KG1 (cell line): ENCODE results near the gene ADGRL3.

Experiments used
- DNase-seq: peaks from one replicate; lab custom pipeline; 2025; lab: John Stamatoyannopoulos, UW

ADGRL3 gene

DNA sequence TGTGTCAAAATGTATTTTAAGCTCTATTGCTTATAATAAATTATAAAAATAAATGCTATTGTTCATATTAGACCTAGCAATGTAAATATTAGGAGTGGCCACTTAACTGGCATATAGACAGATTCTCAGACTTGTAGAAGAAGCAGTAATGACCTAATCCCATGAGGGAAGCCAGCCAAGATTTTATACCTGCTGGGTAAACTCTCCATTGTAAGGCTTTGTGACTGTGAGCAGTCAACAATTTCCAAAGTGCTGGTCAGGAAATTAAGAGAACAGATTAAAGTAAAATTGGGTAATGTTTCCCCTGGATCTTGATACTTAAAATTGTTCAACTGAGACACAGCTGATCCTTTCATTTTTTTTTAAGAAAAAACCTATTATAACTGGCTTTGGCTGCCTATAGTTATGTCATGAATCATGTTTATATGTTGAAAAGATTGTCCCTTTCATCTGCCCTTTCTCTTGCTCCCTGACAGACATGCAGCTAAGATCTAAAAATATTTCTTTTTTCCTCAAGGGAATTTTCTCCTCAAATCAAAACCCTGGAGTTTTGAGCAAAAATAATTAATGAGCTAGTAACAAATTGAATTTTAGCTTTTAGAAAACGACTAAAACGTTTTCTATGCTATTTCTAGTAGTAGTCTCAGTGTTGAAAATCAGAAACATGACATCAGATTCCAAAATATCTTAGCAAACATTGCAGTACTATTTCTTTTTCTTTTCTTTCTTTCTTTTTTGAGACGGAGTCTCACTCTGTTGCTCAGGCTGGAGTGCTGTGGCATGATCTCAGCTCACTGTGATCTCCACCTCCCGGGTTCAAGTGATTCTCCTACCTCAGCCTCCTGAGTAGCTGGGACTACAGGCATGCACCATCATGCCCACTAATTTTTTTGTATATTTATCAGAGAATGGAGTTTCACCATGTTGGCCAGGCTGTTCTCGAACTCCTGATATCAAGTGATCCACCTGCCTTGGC is 77.9 kb downstream of the ADGRL3 start:
- DNase-seq, result no peak

DNA sequence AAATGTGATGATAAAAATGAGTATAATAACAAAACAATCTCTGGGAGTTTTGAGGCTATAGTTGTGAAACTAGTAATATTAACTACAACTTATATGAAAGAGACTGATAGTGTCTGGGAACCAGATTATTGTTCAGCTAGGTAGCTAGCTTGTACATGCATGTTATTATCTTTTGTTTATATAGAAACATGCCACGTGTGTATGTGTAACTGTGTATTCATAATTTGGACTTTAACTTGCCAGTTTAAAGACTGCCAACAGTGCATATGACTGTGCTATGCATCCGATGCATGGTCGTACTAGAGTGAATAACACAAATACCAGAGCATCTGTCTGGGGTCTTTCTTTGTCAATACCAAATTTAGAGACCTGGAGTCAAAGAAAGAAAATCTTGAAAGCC is 92.2 kb downstream of the ADGRL3 start:
- no peak for DNase-seq

DNA sequence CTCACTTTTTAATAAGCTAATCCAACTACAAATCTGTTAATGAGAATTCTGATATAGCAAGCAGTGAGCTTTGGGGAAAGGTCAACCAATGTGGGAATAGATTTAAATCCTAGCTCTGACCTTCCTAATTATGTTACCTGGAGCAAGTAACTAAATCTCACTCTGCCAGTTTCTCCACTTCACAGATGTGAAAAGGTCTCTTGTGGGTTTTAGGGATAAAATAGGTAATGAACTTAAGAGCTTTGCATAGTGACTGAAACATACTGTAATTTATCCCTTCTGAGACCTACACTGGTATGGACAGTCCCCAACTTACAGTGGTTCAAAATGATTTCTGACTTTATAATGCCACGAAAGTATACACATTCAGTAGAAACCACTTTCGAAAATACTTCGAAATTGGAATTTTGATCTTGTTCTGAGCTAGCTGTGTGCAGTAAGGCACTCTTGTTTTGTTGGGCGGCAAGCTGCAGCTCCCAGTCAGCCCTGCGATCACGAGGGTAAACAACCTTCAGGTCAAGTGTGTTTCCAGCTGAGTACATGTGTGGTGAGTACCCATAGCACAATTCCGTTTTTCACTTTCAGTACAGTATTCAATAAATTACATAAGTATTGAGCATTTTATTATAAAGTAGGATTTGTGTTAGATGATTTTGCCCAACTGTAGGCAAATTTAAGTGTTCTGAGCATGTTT is 93.7 kb downstream of the ADGRL3 start:
- no peak for DNase-seq

GRCh38 chr4:61294936-61295335 is 94.8 kb downstream of the ADGRL3 start:
- no peak for DNase-seq

DNA sequence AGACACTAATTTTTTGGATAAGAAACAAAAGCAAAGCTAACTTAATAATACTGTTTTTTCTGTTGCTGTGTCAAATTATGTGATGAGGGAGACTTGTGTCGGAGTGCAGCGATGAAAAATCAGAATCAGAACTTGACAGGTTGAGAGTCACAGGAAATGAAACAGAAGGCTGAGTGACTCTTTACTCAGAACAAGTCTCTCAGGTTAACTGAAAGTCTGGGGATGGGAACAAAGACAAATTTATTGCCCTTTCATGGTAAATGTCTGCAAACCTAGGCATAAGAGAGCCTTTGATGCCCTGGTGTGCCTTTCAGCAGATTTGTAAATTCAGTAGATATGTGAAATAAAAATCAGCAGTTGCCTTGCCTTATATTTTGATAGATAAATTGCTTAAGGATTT is 96.0 kb downstream of the ADGRL3 start:
- DNase-seq, result no peak

DNA sequence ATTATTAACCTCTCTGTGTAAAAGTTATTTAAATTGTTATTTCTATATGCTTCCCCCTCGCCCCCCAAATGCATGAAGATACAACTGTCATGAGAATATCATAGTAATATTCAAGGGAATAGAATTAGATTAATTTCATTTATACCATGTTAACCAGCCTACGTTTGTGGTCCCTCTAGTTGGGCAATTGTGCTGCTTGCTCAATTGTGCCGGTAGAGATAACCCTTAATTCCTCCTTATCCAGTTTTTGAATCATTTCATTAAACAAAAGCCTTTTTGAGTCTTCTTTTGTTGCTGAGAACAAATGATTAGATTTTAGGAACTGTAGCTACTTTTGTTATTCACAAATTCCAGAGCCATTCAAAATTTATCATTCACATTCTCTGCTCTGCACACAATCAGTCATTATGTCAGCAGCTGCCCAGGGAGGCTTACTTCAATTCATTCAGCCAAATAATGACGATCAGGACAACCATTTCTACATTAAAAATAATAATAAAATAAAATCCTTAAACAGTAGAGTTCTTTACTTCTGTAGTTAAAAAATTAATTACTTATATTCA is 98.1 kb downstream of the ADGRL3 start:
- no peak for DNase-seq

GRCh38 chr4:61299316-61299715 is 99.2 kb downstream of the ADGRL3 start:
- no peak for DNase-seq

DNA sequence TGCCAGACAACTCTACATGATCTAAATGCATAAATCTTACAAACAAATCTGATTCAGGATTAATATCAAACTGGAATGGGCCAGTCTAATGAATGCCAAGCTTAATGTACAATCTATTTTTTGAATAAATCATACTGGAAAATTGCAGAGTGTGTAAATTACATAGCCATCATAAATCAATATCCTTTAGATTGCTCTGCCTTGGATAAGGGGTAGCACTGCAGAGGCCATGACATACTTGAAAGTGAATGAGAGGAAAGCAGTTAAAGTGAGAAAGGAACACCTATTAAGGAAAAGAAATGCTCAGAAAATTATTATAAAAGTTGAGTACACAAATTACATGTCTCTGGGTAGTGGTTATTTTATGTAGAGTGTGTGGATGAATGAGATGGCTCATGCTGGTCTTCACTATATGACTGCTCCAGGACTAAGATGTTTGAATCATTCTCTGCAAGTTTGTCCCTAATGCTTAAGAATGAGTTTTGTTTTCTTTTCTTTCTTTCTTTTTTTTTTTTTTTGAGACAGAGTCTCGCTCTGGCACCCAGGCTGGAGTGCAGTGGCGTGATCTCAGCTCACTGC is 100.2 kb downstream of the ADGRL3 start:
- DNase-seq, result no peak

- DNase-seq, result no peak
Measured at GRCh38 chr4:61301271-61301670, 101.1 kb downstream of the ADGRL3 start.

DNA sequence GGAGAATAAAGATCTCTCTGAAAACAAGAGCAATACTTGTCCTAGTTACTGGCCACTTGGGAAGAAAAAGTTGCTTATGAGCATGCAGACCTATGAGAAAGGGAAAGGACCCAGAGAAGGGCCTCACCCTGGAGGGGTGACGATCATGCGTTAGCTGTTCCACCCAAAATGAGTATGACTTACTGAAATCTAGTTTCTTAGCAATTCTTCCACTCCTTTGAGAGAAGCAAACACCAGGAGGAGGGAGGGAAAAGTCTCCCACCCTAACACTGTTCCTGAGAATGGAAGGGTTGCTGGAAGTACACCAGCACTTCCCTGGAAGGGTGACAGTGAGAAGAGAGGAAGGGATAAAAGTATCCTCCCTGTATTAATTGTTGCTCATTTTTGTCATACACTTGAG is 107.9 kb downstream of the ADGRL3 start:
- no peak for DNase-seq

- DNase-seq, result no peak
Measured at GRCh38 chr4:61309616-61310015, 109.5 kb downstream of the ADGRL3 start.

DNA sequence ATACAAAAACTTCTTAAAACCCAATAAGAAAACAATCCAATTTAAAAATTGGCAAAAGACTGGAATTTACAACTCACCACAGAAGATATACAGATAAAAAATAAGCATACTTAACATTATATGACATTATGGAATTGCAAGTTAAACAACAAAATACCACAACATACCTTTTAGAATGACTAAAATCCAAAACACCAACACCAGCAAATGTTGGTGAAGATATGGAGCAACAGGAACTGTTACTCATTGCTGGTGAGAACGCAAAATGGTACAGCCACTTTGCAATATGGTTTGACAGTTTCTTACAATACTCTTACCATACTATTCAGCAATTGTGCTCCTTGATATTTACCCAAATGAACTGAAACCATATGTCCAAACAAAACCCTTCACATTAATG is 112.4 kb downstream of the ADGRL3 start:
- DNase-seq, result no peak

- no peak for DNase-seq
Measured at GRCh38 chr4:61318431-61318830, 118.3 kb downstream of the ADGRL3 start.

- no peak for DNase-seq
Measured at GRCh38 chr4:61319156-61319555, 119.0 kb downstream of the ADGRL3 start.

DNA sequence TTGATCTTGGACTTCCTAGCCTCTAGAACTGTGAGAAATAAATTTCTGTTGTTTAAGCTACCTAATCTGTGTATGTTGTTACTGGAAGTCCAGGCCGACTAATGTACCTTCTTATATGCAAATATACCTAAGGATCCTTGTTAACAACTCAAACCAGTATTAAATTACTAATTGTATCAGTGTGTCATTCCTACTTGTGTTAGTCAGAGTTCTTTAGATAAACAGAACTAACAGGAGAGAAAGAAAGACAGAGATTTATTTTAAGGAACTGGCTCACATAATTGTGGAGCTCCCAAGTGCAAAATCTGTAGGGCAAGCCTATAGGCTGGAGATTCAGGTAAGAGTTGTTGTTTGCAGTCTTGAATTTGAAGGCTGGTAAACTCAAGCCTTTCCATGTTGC is 120.0 kb downstream of the ADGRL3 start:
- no peak for DNase-seq

- no peak for DNase-seq
Measured at GRCh38 chr4:61320631-61321030, 120.5 kb downstream of the ADGRL3 start.

DNA sequence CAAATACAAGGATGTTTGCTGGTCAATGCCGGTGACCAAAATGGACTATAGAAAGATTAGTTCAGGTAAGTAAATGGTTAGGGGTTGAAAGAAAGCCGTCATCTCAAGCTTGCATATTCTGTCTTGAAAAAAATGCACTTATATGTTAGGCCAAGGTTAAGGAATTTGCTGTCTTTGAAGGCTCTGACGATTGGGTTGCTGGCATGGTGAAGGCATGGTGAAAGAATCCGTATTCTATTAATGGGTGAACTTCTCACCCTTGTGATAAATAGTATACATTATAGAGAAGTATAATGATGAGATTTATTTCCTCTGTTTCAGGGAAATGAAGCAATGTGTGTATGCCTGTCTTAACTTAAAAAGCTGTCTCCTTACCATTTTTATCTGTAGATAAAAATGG is 132.6 kb downstream of the ADGRL3 start:
- no peak for DNase-seq

GRCh38 chr4:61333490-61333889 is 133.4 kb downstream of the ADGRL3 start:
- no peak for DNase-seq

DNA sequence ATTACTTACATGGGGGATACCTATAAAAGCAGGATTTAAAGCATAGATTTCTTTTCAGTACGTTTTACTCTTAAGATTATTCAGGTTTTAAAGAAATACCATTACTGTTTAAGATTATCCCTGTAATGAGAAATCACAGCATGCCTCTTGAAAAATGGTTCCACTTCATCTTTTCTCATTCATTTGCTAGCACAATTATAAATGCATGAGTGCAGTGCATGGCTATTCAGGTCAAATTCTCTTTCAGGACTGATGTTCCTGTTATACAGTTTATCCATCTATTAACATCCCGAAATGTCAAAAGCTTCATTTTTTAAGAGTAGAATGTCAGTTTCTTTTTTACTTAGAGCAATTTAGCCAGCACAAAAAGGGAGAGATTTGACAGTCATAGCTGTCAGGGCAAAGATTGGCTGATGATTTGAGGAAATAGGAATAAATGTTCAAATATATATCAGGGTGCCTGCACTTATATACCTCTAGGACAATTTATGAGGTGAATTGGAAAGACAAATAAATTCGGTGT is 135.2 kb downstream of the ADGRL3 start:
- no peak for DNase-seq

GRCh38 chr4:61336488-61336887 is 136.4 kb downstream of the ADGRL3 start:
- DNase-seq, result no peak

GRCh38 chr4:61336916-61337315 is 136.8 kb downstream of the ADGRL3 start:
- no peak for DNase-seq

- DNase-seq, result no peak
Measured at GRCh38 chr4:61342061-61342460, 141.9 kb downstream of the ADGRL3 start.
